HCT116 (cell line): ENCODE measurements around the gene HINT1. TPM values are rescaled to one million over a fixed set of nuclear protein-coding genes. Genes with fewer than 3 reads are reported as not detected.

Experiments
- ATAC-seq: fragments of 200-7000 bp; cut with Tn5 transposase; 2 replicates; pipeline ENCODE4 v1.9.1; 2020; ENCODE audit warnings: mild to moderate bottlenecking, moderate library complexity
- BruUV-seq: library from RNA; stranded (reverse); fragments of 400-500 nt; replicated peaks from 2 replicates; lab custom pipeline; 2021; lab: Mats Ljungman, UMichigan
- CTCF ChIA-PET: fragments of 300-600 bp; sonication (Branson Sonifier 250); formaldehyde crosslinking; loops from one replicate; lab custom pipeline; 2021; ENCODE audit warnings: antibody characterized with exemption; lab: Charles Lee
- POLR2A ChIA-PET: fragments of 300-600, 350-600 bp; sonication (Branson Sonifier 250); formaldehyde crosslinking; loops from one replicate; lab custom pipeline; 2021; ENCODE audit warnings: antibody characterized with exemption; lab: Charles Lee
- RAD21 ChIA-PET, 2 experiments: fragments of 300-600 bp; sonication (Branson Sonifier 250); formaldehyde crosslinking; loops; one replicate each; lab custom pipeline; 2023; ENCODE audit warnings: low total read pairs in 2 of 2; ENCODE audit not compliant: uncharacterized antibody in 2 of 2, unreplicated experiment in 2 of 2, low non-redundant PET in 1 of 2; lab: Charles Lee
- DNase-seq: peaks from one replicate; pipeline ENCODE4 v3.0.0-alpha.2; 2010; ENCODE audit warnings: low read depth, low spot score
- H2AFZ ChIP-seq: fragments of 200-600 bp; shearing (Covaris generic), sonication (generic); 2 replicates; pipeline ENCODE4 v1.6.1; 2017; ENCODE audit warnings: low read depth, mixed run types, mixed read lengths, antibody characterized with exemption, low read length; ENCODE audit not compliant: poor library complexity, severe bottlenecking
- H3K27ac ChIP-seq: 2 replicates; pipeline ENCODE4 v1.5.1; 2012; ENCODE audit warnings: low read depth, low read length
- H3K27me3 ChIP-seq: fragments of 200-600 bp; sonication (generic); 2 replicates; pipeline ENCODE4 v1.6.1; 2016; ENCODE audit warnings: mixed run types, low read length, mixed read lengths; ENCODE audit not compliant: insufficient read depth
- H3K36me3 ChIP-seq, 2 experiments: fragments of 200-500 bp in 1 of 2; fragments of 200-600 bp in 1 of 2; sonication (Bioruptor generic) in 1 of 2; sonication (generic) in 1 of 2; 2 replicates each; pipeline versions ENCODE4 v1.5.1 to v1.6.1; 2014 to 2016; ENCODE audit warnings: low read length in 2 of 2, inconsistent platforms in 1 of 2, mixed read lengths in 1 of 2, mixed run types in 1 of 2; ENCODE audit not compliant: insufficient read depth in 2 of 2, control insufficient read depth in 1 of 2
- H3K4me1 ChIP-seq, 2 experiments: fragments of 200-600 bp in 1 of 2; sonication (generic) in 1 of 2; 2 replicates each; pipeline versions ENCODE4 v1.5.1 to v1.6.1; 2012 to 2017; ENCODE audit warnings: low read length in 2 of 2, inconsistent platforms in 1 of 2, mild to moderate bottlenecking in 1 of 2, mixed read lengths in 1 of 2, mixed run types in 1 of 2, moderate library complexity in 1 of 2; ENCODE audit not compliant: insufficient read depth in 2 of 2, control insufficient read depth in 1 of 2
- H3K4me2 ChIP-seq: fragments of 200-600 bp; sonication (generic); 2 replicates; pipeline ENCODE4 v1.6.1; 2017; ENCODE audit warnings: mixed run types, low read length, mixed read lengths
- H3K4me3 ChIP-seq, 2 experiments: fragments of 200-600 bp in 1 of 2; sonication (generic) in 1 of 2; replicated peaks in 1 of 2; 2 replicates each; pipeline ENCODE4 v1.5.1; 2011 to 2016; ENCODE audit warnings: low read length in 2 of 2, control low read depth in 1 of 2, low read depth in 1 of 2, mild to moderate bottlenecking in 1 of 2, mixed read lengths in 1 of 2, mixed run types in 1 of 2
- H3K79me2 ChIP-seq: fragments of 200-600 bp; sonication (generic); 2 replicates; pipeline ENCODE4 v1.6.1; 2017; ENCODE audit warnings: mild to moderate bottlenecking, mixed run types, low read length, moderate library complexity, mixed read lengths; ENCODE audit not compliant: insufficient read depth
- H3K9ac ChIP-seq: fragments of 200-600 bp; sonication (generic); 2 replicates; pipeline ENCODE4 v1.6.1; 2016; ENCODE audit warnings: low read length, mixed read lengths
- H3K9me2 ChIP-seq: fragments of 200-600 bp; sonication (generic), shearing (Covaris generic); 2 replicates; pipeline ENCODE4 v1.6.1; 2017; ENCODE audit warnings: mixed run types, mild to moderate bottlenecking, moderate library complexity; ENCODE audit not compliant: insufficient read depth
- H3K9me3 ChIP-seq, 2 experiments: fragments of 200-500 bp in 1 of 2; fragments of 200-600 bp in 1 of 2; sonication (Bioruptor generic) in 1 of 2; sonication (generic) in 1 of 2; 2 replicates each; pipeline ENCODE4 v1.6.1; 2014 to 2017; ENCODE audit warnings: low read length in 2 of 2, mixed read lengths in 2 of 2, inconsistent platforms in 1 of 2, low read depth in 1 of 2, mild to moderate bottlenecking in 1 of 2, mixed run types in 1 of 2, moderate library complexity in 1 of 2; ENCODE audit not compliant: control insufficient read depth in 1 of 2, insufficient read depth in 1 of 2
- H4K20me1 ChIP-seq: fragments of 200-600 bp; sonication (generic), shearing (Covaris generic); 2 replicates; pipeline ENCODE4 v1.6.1; 2017; ENCODE audit warnings: mixed run types, mild to moderate bottlenecking, moderate library complexity; ENCODE audit not compliant: insufficient read depth
- CBX3 ChIP-seq: IDR thresholded peaks from 2 replicates; pipeline ENCODE4 v1.6.1; 2012; ENCODE audit warnings: low read depth
- FOSL1 ChIP-seq: IDR thresholded peaks from 2 replicates; pipeline ENCODE4 v1.6.1; 2012; ENCODE audit warnings: low read depth
- JUND ChIP-seq: IDR thresholded peaks from 2 replicates; pipeline ENCODE4 v1.6.1; 2012
- MAX ChIP-seq: IDR thresholded peaks from 2 replicates; pipeline ENCODE4 v1.6.1; 2012
- TCF7L2 ChIP-seq: IDR thresholded peaks from 2 replicates; pipeline ENCODE4 v1.7.0; 2011; ENCODE audit warnings: borderline replicate concordance, inconsistent platforms; ENCODE audit not compliant: insufficient read depth, insufficient read length; ENCODE audit errors: extremely low read depth
- ZFX ChIP-seq: fragments of 450-650 bp; IDR thresholded peaks from 2 replicates; pipeline ENCODE4 v1.6.1; 2017
- intact Hi-C: fragments of 100-400 bp; cut with micrococcal nuclease; formaldehyde crosslinking; loops from 2 replicates; pipeline ENCODE4 v1.10.0; 2022
- total RNA-seq: library from RNA; stranded (reverse); gene quantifications from one replicate; pipeline ENCODE4 v1.2.1, GENCODE V29; 2021; ENCODE audit not compliant: unreplicated experiment
- TF ChIP-seq, protein P1 (sequence below): IDR thresholded peaks from 2 replicates; pipeline ENCODE4 v1.6.1; 2012

Gene HINT1
- total RNA-seq, 1 experiment from 2014 or later: 222 TPM

GRCh38 chr5:131209175-131209505 lies 44.1 kb upstream of the HINT1 start:
- no peak overlapping the region for H3K4me2 ChIP-seq
- no peak overlapping the region for H2AFZ ChIP-seq
- ChIA-PET RAD21 (no interaction called here), CTCF (no interaction called here), POLR2A (no interaction called here)
- H3K4me3 ChIP-seq: no peak overlapping the region
- no peak for TF ChIP-seq CBX3
- TF ChIP-seq, protein P1, sequence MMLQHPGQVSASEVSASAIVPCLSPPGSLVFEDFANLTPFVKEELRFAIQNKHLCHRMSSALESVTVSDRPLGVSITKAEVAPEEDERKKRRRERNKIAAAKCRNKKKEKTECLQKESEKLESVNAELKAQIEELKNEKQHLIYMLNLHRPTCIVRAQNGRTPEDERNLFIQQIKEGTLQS: no peak
- no peak for TF ChIP-seq MAX
- TF ChIP-seq TCF7L2: no peak
- TF ChIP-seq FOSL1: no peak
- TF ChIP-seq JUND: no peak
- H3K36me3 ChIP-seq: no peaks in the 10 kb centered on the region
- H3K4me1 ChIP-seq: no peaks in the 10 kb centered on the region
- H3K9me2 ChIP-seq: no peaks in the 10 kb centered on the region
- H3K9ac ChIP-seq: no peak overlapping the region
- intact Hi-C loops: no loop called here
- H4K20me1 ChIP-seq: no peaks in the 10 kb centered on the region
- DNase-seq (no peak), ATAC-seq (no peak)
- no peaks in the 10 kb centered on the region for H3K9me3 ChIP-seq
- no peak overlapping the region for H3K27ac ChIP-seq
- H3K27me3 ChIP-seq: no peaks in the 10 kb centered on the region
- H3K79me2 ChIP-seq: no peaks in the 10 kb centered on the region
- BruUV-seq: no TSS peak

- H3K27me3 ChIP-seq: no peaks in the 10 kb centered on the region
- intact Hi-C loops: no loop called here
- DNase-seq (no peak), ATAC-seq (no peak)
- no peak overlapping the region for H3K4me2 ChIP-seq
- no peak overlapping the region for H3K4me3 ChIP-seq
- no peaks in the 10 kb centered on the region for H3K79me2 ChIP-seq
- no peaks in the 10 kb centered on the region for H3K9me3 ChIP-seq
- TF ChIP-seq ZFX: no peak
- no peaks in the 10 kb centered on the region for H4K20me1 ChIP-seq
- H3K27ac ChIP-seq: no peak overlapping the region
- no TSS peak for BruUV-seq
- no peaks in the 10 kb centered on the region for H3K36me3 ChIP-seq
- ChIA-PET CTCF (no interaction called here), POLR2A (no interaction called here), RAD21 (no interaction called here)
- no peak overlapping the region for H3K9ac ChIP-seq
- no peak overlapping the region for H2AFZ ChIP-seq
- no peaks in the 10 kb centered on the region for H3K9me2 ChIP-seq
- no peaks in the 10 kb centered on the region for H3K4me1 ChIP-seq
These were observed 41.7 kb upstream of the HINT1 start for GRCh38 chr5:131206772-131207171.
